Panc1 (cell line): ENCODE measurements around the gene CEBPE.

ENCODE experiments used
- POLR2AphosphoS5 ChIP-seq: IDR thresholded peaks from 2 replicates; pipeline ENCODE4 v1.6.1; 2012; ENCODE audit warnings: mild to moderate bottlenecking, low read depth, low read length, moderate library complexity
- TF ChIP-seq, protein P1 (sequence below): fragments of 450-650 bp; IDR thresholded peaks from 2 replicates; pipeline ENCODE4 v1.5.1; 2017; ENCODE audit warnings: mild to moderate bottlenecking

- TF ChIP-seq, protein P1, sequence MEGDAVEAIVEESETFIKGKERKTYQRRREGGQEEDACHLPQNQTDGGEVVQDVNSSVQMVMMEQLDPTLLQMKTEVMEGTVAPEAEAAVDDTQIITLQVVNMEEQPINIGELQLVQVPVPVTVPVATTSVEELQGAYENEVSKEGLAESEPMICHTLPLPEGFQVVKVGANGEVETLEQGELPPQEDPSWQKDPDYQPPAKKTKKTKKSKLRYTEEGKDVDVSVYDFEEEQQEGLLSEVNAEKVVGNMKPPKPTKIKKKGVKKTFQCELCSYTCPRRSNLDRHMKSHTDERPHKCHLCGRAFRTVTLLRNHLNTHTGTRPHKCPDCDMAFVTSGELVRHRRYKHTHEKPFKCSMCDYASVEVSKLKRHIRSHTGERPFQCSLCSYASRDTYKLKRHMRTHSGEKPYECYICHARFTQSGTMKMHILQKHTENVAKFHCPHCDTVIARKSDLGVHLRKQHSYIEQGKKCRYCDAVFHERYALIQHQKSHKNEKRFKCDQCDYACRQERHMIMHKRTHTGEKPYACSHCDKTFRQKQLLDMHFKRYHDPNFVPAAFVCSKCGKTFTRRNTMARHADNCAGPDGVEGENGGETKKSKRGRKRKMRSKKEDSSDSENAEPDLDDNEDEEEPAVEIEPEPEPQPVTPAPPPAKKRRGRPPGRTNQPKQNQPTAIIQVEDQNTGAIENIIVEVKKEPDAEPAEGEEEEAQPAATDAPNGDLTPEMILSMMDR = no peak
- TF ChIP-seq POLR2AphosphoS5 = no peak
These were observed 20.8 kb upstream of the CEBPE start for GRCh38 chr14:23139874-23140273.
